Motor neuron (in vitro differentiated cells): ENCODE measurements around the gene BHLHE23. TPM values are rescaled to one million over a fixed set of nuclear protein-coding genes. Genes with fewer than 3 reads are reported as not detected.

Source experiments
- ATAC-seq, 8 experiments: fragments of 200-7000 bp; cut with Tn5 transposase; replicated peaks in 6 of 8; 2 replicates each; pipeline ENCODE4 v1.8.0; 2021; ENCODE audit warnings: mild to moderate bottlenecking in 8 of 8, moderate library complexity in 8 of 8
- H3K27ac ChIP-seq, 2 donors: fragments of 250-450 bp; sonication (Bioruptor Pico); 2 replicates each; pipeline ENCODE4 v1.9.0; 2021; ENCODE audit warnings: antibody characterized with exemption in 2 of 2, mild to moderate bottlenecking in 2 of 2, moderate library complexity in 1 of 2
- H3K4me1 ChIP-seq, 2 donors: fragments of 250-450 bp; sonication (Bioruptor Pico); replicated peaks in 1 of 2; 2 replicates each; pipeline ENCODE4 v1.6.1; 2021; ENCODE audit warnings: antibody characterized with exemption in 2 of 2, mild to moderate bottlenecking in 2 of 2, moderate library complexity in 1 of 2
- H3K4me3 ChIP-seq, 5 donors: fragments of 250-450 bp; sonication (Bioruptor Pico); 2 replicates each; pipeline ENCODE4 v1.9.0; 2021; ENCODE audit warnings: antibody characterized with exemption in 5 of 5, mild to moderate bottlenecking in 5 of 5, moderate library complexity in 4 of 5
- WGBS, 10 experiments: fragments of 450-650 bp; shearing (Covaris generic); methylation state at CpG; one replicate each; pipeline ENCODE4 v1.0.0; 2022; 5-methylcytosine and 5-hydroxymethylcytosine counted together
- in situ Hi-C, 9 experiments: fragments of 400-800 bp; cut with MboI; loops; one replicate each; pipeline ENCODE4 v1.15.0; 2021; ENCODE audit warnings: low sequenced_read_pairs in 9 of 9, low pct_unique_long_range_greater_than_20kb in 2 of 9; ENCODE audit not compliant: unreplicated experiment in 9 of 9
- total RNA-seq, 8 experiments: library from RNA; unstranded; fragments of 300-600 nt; gene quantifications; 2 replicates each; pipeline versions ENCODE4 v1.2.3 to v1.2.4, GENCODE V29; 2022

Gene BHLHE23
- total RNA-seq, 8 experiments from 2014 or later = 0.21 to 0.52 (median 0.22) TPM; not detected in 5

- in situ Hi-C loops = no loop called here
Observed at GRCh38 chr20:62959101-62959971, 47.4 kb downstream of the BHLHE23 start.

GRCh38 chr20:62958388-62959100, 48.2 kb downstream of the BHLHE23 start:
- WGBS, 10 experiments = 80 to 100% (median 82%) methylated on average over 1 to 2 of the region's 10 CpGs; no CpG with 5 or more reads in 7 of the 10 experiments
- no peak for ATAC-seq

More at GRCh38 chr20:62959101-62959971, 47.4 kb downstream of the BHLHE23 start:
- H3K4me1 ChIP-seq = peaks cover 5 to 8% of the 10 kb centered on the region in 2 donors
- no peak for ATAC-seq
- 70 to 100% (median 73%) methylated on average over 2 to 9 of the region's 43 CpGs; no CpG with 5 or more reads in 7 of the 10 experiments for WGBS, 10 experiments
- H3K27ac ChIP-seq = no peak overlapping the region
- H3K4me3 ChIP-seq = no peak overlapping the region

DNA sequence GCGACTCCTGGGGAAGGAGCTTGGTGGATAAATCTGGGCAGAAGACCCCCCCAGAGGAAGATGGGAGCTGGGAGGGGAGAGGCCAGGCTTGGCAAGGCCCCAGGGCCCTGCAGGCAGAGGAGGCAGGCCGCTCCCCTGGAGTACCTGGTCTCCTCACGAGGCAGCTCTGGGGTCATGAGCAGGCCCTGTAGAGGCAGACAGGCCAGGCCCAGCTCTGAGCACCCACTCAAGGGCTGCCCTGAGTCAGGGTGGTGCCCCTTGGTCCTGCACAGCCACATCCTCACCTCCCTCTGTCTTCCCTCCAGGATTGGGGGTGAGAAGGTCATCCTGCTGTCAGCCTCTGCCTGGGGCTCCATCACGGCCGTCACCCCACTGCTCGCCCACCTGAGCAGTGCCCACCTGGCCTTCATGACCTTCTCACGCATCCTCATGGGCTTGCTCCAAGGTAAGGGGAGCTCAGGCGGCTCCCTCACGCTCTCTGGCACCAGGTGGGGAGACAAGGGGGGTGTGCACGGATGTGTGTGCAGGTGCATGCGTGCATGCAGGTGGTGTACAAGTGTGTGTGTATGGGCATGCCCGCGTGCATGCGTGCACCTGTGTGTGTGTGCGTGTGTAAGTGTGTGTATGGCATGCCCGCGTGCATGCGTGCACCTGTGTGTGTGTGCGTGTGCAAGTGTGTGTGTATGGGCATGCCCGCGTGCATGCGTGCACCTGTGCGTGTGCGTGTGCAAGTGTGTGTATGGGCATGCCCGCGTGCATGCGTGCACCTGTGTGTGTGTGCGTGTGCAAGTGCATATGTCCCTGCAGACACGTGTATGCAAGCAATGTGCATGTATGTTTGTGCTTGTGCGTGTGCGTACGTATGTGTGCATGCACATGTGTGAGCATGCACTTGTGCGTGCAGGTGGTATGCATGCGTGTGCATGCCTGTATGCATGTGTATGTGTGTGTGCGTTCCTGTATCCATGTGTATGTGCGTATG, 49.3 kb downstream of the BHLHE23 start:
- H3K4me1 ChIP-seq = peaks cover 20 to 22% of the 10 kb centered on the region in 2 donors
- in situ Hi-C loops = no loop called here
- no peak for ATAC-seq
- 85 to 100% (median 90%) methylated on average over 3 to 15 of the region's 36 CpGs; no CpG with 5 or more reads in 6 of the 10 experiments for WGBS, 10 experiments
- H3K4me3 ChIP-seq = no peak overlapping the region
- no peak overlapping the region for H3K27ac ChIP-seq

More at GRCh38 chr20:62958388-62959100, 48.2 kb downstream of the BHLHE23 start:
- in situ Hi-C loops = no loop called here
- no peak overlapping the region for H3K27ac ChIP-seq
- H3K4me1 ChIP-seq = peaks cover 13 to 14% of the 10 kb centered on the region in 2 donors
- H3K4me3 ChIP-seq = no peak overlapping the region

DNA sequence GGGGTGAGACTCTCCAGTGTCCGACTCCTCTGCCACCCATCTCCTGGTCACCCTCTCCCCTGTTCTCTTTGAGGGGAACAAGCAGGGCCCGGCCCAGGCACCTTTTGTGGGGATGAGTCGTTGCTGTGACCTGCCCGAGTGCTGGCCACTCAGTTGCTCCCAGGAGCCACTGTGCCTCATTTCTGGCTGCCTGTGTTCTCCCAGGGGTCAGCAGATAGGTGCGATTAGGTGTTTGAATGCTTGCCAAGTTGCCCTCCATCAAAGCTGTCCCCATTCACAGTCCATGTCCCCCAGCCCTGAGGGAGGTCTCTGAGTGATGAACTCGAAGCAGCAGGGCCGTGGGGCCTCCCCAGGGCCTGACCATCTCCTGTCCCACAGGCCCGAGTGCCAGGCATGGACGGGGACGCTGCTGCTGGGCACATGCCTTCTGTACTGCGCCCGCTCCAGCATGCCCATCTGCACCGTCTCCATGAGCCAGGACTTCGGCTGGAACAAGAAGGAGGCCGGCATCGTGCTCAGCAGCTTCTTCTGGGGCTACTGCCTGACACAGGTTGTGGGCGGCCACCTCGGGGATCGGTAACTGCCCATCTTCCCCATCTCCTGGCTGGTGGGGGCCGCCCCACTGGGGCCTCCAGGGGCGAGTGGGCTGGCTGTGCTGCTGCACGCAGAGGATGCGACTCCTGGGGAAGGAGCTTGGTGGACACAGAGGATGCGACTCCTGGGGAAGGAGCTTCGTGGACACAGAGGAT, 50.2 kb downstream of the BHLHE23 start:
- in situ Hi-C loops = no loop called here
- H3K4me1 ChIP-seq = peaks cover 20 to 22% of the 10 kb centered on the region in 2 donors
- ATAC-seq = no peak
- 76 to 94% (median 88%) methylated on average over 2 to 12 of the region's 25 CpGs; no CpG with 5 or more reads in 4 of the 10 experiments for WGBS, 10 experiments
- H3K4me3 ChIP-seq = no peak overlapping the region
- no peak overlapping the region for H3K27ac ChIP-seq

Other genes starting within 250 kb of the BHLHE23 start
- 10 to 100 TPM in 4 of 8 experiments, 1 to 10 TPM in 4; 9.2 to 15.1 (median 11.5) TPM for gene MRGBP, start 210.5 kb downstream of the BHLHE23 start, total RNA-seq
- 10 to 100 TPM; 18.2 to 44.0 (median 27.2) TPM for gene OGFR, start 202.1 kb downstream of the BHLHE23 start, total RNA-seq
- gene COL9A3, start 189.9 kb downstream of the BHLHE23 start, total RNA-seq = 10 to 100 TPM in 1 of 8 experiments, 1 to 10 TPM in 5, under 1 TPM in 2; 0.60 to 19.5 (median 2.0) TPM
- 10 to 100 TPM in 4 of 8 experiments, 1 to 10 TPM in 4; 7.0 to 14.0 (median 9.9) TPM for gene TCFL5, start 145.1 kb downstream of the BHLHE23 start, total RNA-seq
- gene DIDO1, start 80.5 kb downstream of the BHLHE23 start, total RNA-seq = 10 to 100 TPM; 24.1 to 61.2 (median 36.0) TPM
- 10 to 100 TPM; 13.8 to 35.9 (median 30.5) TPM for gene GID8, start 68.8 kb downstream of the BHLHE23 start, total RNA-seq
- gene SLC17A9, start 54.3 kb downstream of the BHLHE23 start, total RNA-seq = 10 to 100 TPM in 2 of 8 experiments, 1 to 10 TPM in 1, under 1 TPM in 4, not detected in 1; 0.13 to 18.0 (median 1.00) TPM
- 10 to 100 TPM; 22.9 to 38.5 (median 33.6) TPM for gene YTHDF1, start 209.2 kb upstream of the BHLHE23 start, total RNA-seq
- gene BIRC7, start 228.9 kb upstream of the BHLHE23 start, total RNA-seq = 10 to 100 TPM in 2 of 8 experiments, 1 to 10 TPM in 2, under 1 TPM in 2, not detected in 2; 0.29 to 14.1 (median 2.2) TPM
- gene NKAIN4, start 247.5 kb upstream of the BHLHE23 start, total RNA-seq = 100 to 1,000 TPM in 1 of 8 experiments, 10 to 100 TPM in 4, under 1 TPM in 3; 0.31 to 102 (median 18.5) TPM